ENCODE measurements around the gene PLCB4.
"Not testable (repeated sequence)": the region's sequence is repeated elsewhere in the genome, so short reads cannot be mapped to it uniquely, and the experiment has no call there.

The PLCB4 gene

GRCh38 chr20:9068841-9069663 lies at the start of gene PLCB4:
PLCB4 (plus strand) TSS chr20:9069087; CDS start chr20:9307815, 238,728 bp downstream.
- peak; percentile 38 for DNase-seq

GRCh38 chr20:9019833-9020232 lies 49.1 kb upstream of the PLCB4 start:
- no peak for DNase-seq

GRCh38 chr20:9021216-9021615 lies 47.7 kb upstream of the PLCB4 start:
- DNase-seq: no peak

- no peak for DNase-seq
Measured at GRCh38 chr20:9021699-9022098, 47.2 kb upstream of the PLCB4 start.

- no peak for DNase-seq
Measured at GRCh38 chr20:9022376-9022775, 46.5 kb upstream of the PLCB4 start.

GRCh38 chr20:9024606-9025005 lies 44.3 kb upstream of the PLCB4 start:
- no peak for DNase-seq

- DNase-seq: no peak
Measured at GRCh38 chr20:9025011-9025410, 43.9 kb upstream of the PLCB4 start.

- DNase-seq: peak; percentile 79
Measured at GRCh38 chr20:9025643-9026042, 43.2 kb upstream of the PLCB4 start.

GRCh38 chr20:9027626-9028025 lies 41.3 kb upstream of the PLCB4 start:
- no peak for DNase-seq

GRCh38 chr20:9028419-9028818 lies 40.5 kb upstream of the PLCB4 start:
- peak; percentile 31 for DNase-seq

GRCh38 chr20:9031991-9032390 lies 36.9 kb upstream of the PLCB4 start:
- DNase-seq: peak; percentile 63

GRCh38 chr20:9032758-9033157 lies 36.1 kb upstream of the PLCB4 start:
- peak; percentile 34 for DNase-seq

GRCh38 chr20:9035126-9035525 lies 33.8 kb upstream of the PLCB4 start:
- DNase-seq: peak; percentile 91

- peak; percentile 26 for DNase-seq
Measured at GRCh38 chr20:9036593-9036992, 32.3 kb upstream of the PLCB4 start.

GRCh38 chr20:9038791-9039535 lies 29.9 kb upstream of the PLCB4 start:
- peak; percentile 81 for DNase-seq

GRCh38 chr20:9040863-9041524 lies 27.9 kb upstream of the PLCB4 start:
- DNase-seq: peak; percentile 69

GRCh38 chr20:9043364-9043763 lies 25.5 kb upstream of the PLCB4 start:
- no peak for DNase-seq

- not testable (repeated sequence) for DNase-seq
Measured at GRCh38 chr20:9047928-9048327, 21.0 kb upstream of the PLCB4 start.

- peak; percentile 99 for DNase-seq
Measured at GRCh38 chr20:9051508-9051907, 17.4 kb upstream of the PLCB4 start.

GRCh38 chr20:9052136-9052535 lies 16.8 kb upstream of the PLCB4 start:
- DNase-seq: no peak

- DNase-seq: no peak
Measured at GRCh38 chr20:9053108-9053507, 15.8 kb upstream of the PLCB4 start.

GRCh38 chr20:9054176-9054575 lies 14.7 kb upstream of the PLCB4 start:
- peak; percentile 70 for DNase-seq

GRCh38 chr20:9059931-9060330 lies 9.0 kb upstream of the PLCB4 start:
- DNase-seq: peak; percentile 67

GRCh38 chr20:9061434-9061833 lies 7.5 kb upstream of the PLCB4 start:
- DNase-seq: no peak
